ENCODE results near the gene USH1G. TPM values are rescaled to one million over a fixed set of nuclear protein-coding genes. Genes with fewer than 3 reads are reported as not detected.
A peak's percentile ranks its signal among the peaks of the same experiment; 100 is the strongest.

USH1G gene
- total and polyA plus RNA-seq, 2 of the 13 experiments (the other 11 are each of a cell fraction or from before 2014, with no cell fraction given), result 0.04 TPM; not detected in 1

- TF ChIP-seq MYPOP (CRISPR knock-in tag; IDR thresholded peaks at IDR 0.05) (peak; percentile 56; the same call in 1 of the 2 replicates), ARID5B (CRISPR knock-in tag; IDR thresholded peaks at IDR 0.05) (peak; percentile 68), ZSCAN29 (CRISPR knock-in tag; conservative IDR thresholded peaks at IDR 0.05) (0 out of 2 replicates have a peak, but pooled peaks have one; percentile 44), HES4 (CRISPR knock-in tag; IDR thresholded peaks at IDR 0.05; ENCODE audit: borderline replicate concordance) (no peak), NCOA2 (CRISPR knock-in tag; IDR thresholded peaks at IDR 0.05) (peak; percentile 60; the same call in 1 of the 2 replicates), SNRNP70 (IDR thresholded peaks at IDR 0.05; ENCODE audit: low read depth, low read length) (no peak), ATF1 (CRISPR knock-in tag; IDR thresholded peaks at IDR 0.05) (no peak), GMEB1 (CRISPR knock-in tag; IDR thresholded peaks at IDR 0.05; ENCODE audit: borderline replicate concordance) (no peak), NBN (conservative IDR thresholded peaks at IDR 0.05) (no peak), AFF4 (CRISPR knock-in tag; IDR thresholded peaks at IDR 0.05) (peak; percentile 47; the same call in 1 of the 2 replicates), GLI4 (CRISPR knock-in tag; IDR thresholded peaks at IDR 0.05; ENCODE audit: borderline replicate concordance) (no peak), ZMAT3 (CRISPR knock-in tag; conservative IDR thresholded peaks at IDR 0.05) (0 out of 2 replicates have a peak, but pooled peaks have one; percentile 59), ZFY (CRISPR knock-in tag; IDR thresholded peaks at IDR 0.05) (peak; percentile 61; the same call in 1 of the 2 replicates), RNF219 (CRISPR knock-in tag; IDR thresholded peaks at IDR 0.05) (no peak), RAD51 (IDR thresholded peaks at IDR 0.05; ENCODE audit: borderline replicate concordance) (peak; percentile 54), ZSCAN31 (CRISPR knock-in tag; IDR thresholded peaks at IDR 0.05; ENCODE audit: low read depth) (no peak)
Observed at GRCh38 chr17:74960570-74961342, 37.7 kb upstream of the USH1G start (continued).

Data from HepG2 (cell line).